Keratinocyte (primary cell): ENCODE measurements around the gene SORL1.

Experiments
- EZH2 ChIP-seq: IDR thresholded peaks from one replicate; pipeline ENCODE4 v1.6.1; 2012; ENCODE audit warnings: inconsistent platforms, mild to moderate bottlenecking, low read length, moderate library complexity
- TF ChIP-seq, protein P1 (sequence below), 3 experiments: IDR thresholded peaks in 1 of 3; conservative IDR thresholded peaks in 1 of 3; optimal IDR thresholded peaks in 1 of 3; 2 replicates in 2 of 3; 3 replicates in 1 of 3; pipeline versions ENCODE3 to v1.5.1; 2011; ENCODE audit warnings: low read length in 3 of 3, mild to moderate bottlenecking in 3 of 3, moderate library complexity in 2 of 3, control low read depth in 1 of 3, inconsistent platforms in 1 of 3; ENCODE audit not compliant: insufficient read depth in 2 of 3; ENCODE audit errors: extremely low read depth in 1 of 3

DNA sequence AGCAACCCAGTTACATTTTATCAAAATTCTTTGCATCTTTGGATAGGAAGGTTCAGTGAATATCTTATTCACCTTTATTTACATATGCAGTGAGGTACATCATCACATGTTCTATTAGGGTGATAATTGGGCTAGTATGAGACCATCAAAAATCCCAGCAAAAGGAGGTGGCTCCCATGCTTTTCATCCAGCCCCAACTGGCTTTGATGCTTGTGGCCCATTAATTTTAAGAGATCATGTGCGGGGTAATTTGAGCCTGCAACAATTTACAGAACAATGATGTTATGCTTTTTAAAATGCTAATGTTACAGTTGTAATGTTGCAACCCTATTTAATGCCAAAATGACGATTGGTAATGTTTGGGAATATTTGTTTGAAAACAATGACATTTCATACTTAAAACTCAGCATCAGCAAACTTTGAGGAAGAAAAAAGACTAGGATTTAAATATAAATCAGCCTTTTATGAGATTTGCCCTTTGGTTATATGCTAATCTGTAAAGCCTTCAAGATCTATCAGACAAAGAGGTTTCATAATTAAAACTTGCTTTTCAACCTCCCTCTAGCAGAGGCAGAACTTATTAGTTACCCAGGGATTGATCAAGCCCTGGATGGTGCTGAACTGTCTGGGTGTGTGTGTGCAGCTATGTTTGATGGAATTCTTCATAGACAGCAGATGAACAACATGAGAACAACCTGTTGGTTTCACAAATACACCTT lies 184.1 kb downstream of the SORL1 start:
- TF ChIP-seq, protein P1, sequence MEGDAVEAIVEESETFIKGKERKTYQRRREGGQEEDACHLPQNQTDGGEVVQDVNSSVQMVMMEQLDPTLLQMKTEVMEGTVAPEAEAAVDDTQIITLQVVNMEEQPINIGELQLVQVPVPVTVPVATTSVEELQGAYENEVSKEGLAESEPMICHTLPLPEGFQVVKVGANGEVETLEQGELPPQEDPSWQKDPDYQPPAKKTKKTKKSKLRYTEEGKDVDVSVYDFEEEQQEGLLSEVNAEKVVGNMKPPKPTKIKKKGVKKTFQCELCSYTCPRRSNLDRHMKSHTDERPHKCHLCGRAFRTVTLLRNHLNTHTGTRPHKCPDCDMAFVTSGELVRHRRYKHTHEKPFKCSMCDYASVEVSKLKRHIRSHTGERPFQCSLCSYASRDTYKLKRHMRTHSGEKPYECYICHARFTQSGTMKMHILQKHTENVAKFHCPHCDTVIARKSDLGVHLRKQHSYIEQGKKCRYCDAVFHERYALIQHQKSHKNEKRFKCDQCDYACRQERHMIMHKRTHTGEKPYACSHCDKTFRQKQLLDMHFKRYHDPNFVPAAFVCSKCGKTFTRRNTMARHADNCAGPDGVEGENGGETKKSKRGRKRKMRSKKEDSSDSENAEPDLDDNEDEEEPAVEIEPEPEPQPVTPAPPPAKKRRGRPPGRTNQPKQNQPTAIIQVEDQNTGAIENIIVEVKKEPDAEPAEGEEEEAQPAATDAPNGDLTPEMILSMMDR (optimal IDR thresholded peaks at IDR 0.05 in 1 of 3, IDR thresholded peaks at IDR 0.05 in 1 of 3, conservative IDR thresholded peaks at IDR 0.05 in 1 of 3; ENCODE audit: extremely low read depth in 1 of 3, insufficient read depth in 2 of 3, low read length in 3 of 3), result no peak
- no peak for TF ChIP-seq EZH2
